ENCODE results near the gene CCNG2. TPM values are rescaled to one million over a fixed set of nuclear protein-coding genes. Genes with fewer than 3 reads are reported as not detected.

CCNG2 gene
- total and polyA plus RNA-seq, 10 of the 15 experiments (the other 5 are each of a cell fraction or from before 2014, with no cell fraction given), result 1.9 to 70.6 (median 5.9) TPM

- no peak for TF ChIP-seq BCLAF1 (IDR thresholded peaks at IDR 0.05)
- 0 out of 2 replicates have a peak, but pooled peaks have one; percentile 29 for TF ChIP-seq SMARCA5 (IDR thresholded peaks at IDR 0.05)
- no peak for TF ChIP-seq ATF2 (IDR thresholded peaks at IDR 0.05; ENCODE audit: low read length)
- no peak for TF ChIP-seq JUNB (IDR thresholded peaks at IDR 0.05)
- no peak for TF ChIP-seq ZNF24 (IDR thresholded peaks at IDR 0.05)
- TF ChIP-seq POLR2AphosphoS2 (IDR thresholded peaks at IDR 0.05; ENCODE audit: low read depth, low read length), result no peak
- TF ChIP-seq IKZF2 (IDR thresholded peaks at IDR 0.05), result no peak
- TF ChIP-seq PML (IDR thresholded peaks at IDR 0.05; ENCODE audit: low read length), result no peak
- no peak for TF ChIP-seq NFIC (IDR thresholded peaks at IDR 0.05; ENCODE audit: low read depth, low read length)
- no peak for TF ChIP-seq CREB1 (IDR thresholded peaks at IDR 0.05; ENCODE audit: low read depth)
- no peak for TF ChIP-seq TAF1 (IDR thresholded peaks at IDR 0.05; ENCODE audit: borderline replicate concordance, low read depth, low read length)
- no peak for TF ChIP-seq ZBTB11 (CRISPR knock-in tag; IDR thresholded peaks at IDR 0.05)
- TF ChIP-seq MEF2B (IDR thresholded peaks at IDR 0.05; ENCODE audit: partially characterized antibody, poor library complexity, severe bottlenecking), result no peak
- TF ChIP-seq ZBTB33 (IDR thresholded peaks at IDR 0.05), result no peak
- TF ChIP-seq KLF5 (IDR thresholded peaks at IDR 0.05; ENCODE audit: partially characterized antibody), result no peak
- no peak for TF ChIP-seq BCL11A (IDR thresholded peaks at IDR 0.05; ENCODE audit: low read depth, low read length)
- TF ChIP-seq KDM1A (IDR thresholded peaks at IDR 0.05; ENCODE audit: borderline replicate concordance), result no peak
- TF ChIP-seq YY1 (IDR thresholded peaks at IDR 0.05; ENCODE audit: low read depth, low read length), result peak; percentile 39; the same call in 1 of the 2 replicates
- TF ChIP-seq NR2C1 (IDR thresholded peaks at IDR 0.05), result no peak
- no peak for TF ChIP-seq ATF3 (IDR thresholded peaks at IDR 0.05; ENCODE audit: borderline replicate concordance, extremely low read depth, low read depth, low read length)
- peak; percentile 91 for TF ChIP-seq SMC3 (IDR thresholded peaks at IDR 0.05; ENCODE audit: borderline replicate concordance, low read length)
These were observed 46.6 kb downstream of the CCNG2 start (continued) for GRCh38 chr4:77203380-77204197.

Measured in GM12878 (cell line).